H1 (cell line): ENCODE results near the gene STARD9. TPM values are rescaled to one million over a fixed set of nuclear protein-coding genes. Genes with fewer than 3 reads are reported as not detected.

Experiments
- CREB1 ChIP-seq: IDR thresholded peaks from 2 replicates; pipeline ENCODE4 v1.6.1; 2012; ENCODE audit warnings: inconsistent platforms
- HDAC6 ChIP-seq: IDR thresholded peaks from one replicate; pipeline ENCODE4 v1.7.1; 2012; ENCODE audit warnings: low read depth, mild to moderate bottlenecking, inconsistent platforms, low read length, moderate library complexity
- JUN ChIP-seq: IDR thresholded peaks from 2 replicates; pipeline ENCODE4 v1.6.1; 2011; ENCODE audit warnings: low read depth, mild to moderate bottlenecking, improper control_type of control experiment, low read length
- KDM1A ChIP-seq: fragments of 200-600, 300-600 bp; sonication (generic); IDR thresholded peaks from 2 replicates; pipeline ENCODE4 v1.7.1; 2016; ENCODE audit warnings: mild to moderate bottlenecking, low read length, borderline replicate concordance
- RFX5 ChIP-seq: IDR thresholded peaks from 2 replicates; pipeline ENCODE4 v1.6.1; 2011; ENCODE audit warnings: low read depth, low read length, improper control_type of control experiment, borderline replicate concordance
- SP1 ChIP-seq: IDR thresholded peaks from 2 replicates; pipeline ENCODE4 v1.6.1; 2011; ENCODE audit warnings: low read depth, low read length
- TAF1 ChIP-seq: IDR thresholded peaks from 2 replicates; pipeline ENCODE4 v1.6.1; 2011; ENCODE audit warnings: mild to moderate bottlenecking, low read depth, low read length
- TCF12 ChIP-seq: IDR thresholded peaks from 2 replicates; pipeline ENCODE4 v1.6.1; 2011; ENCODE audit warnings: low read depth, mild to moderate bottlenecking, low read length
- polyA plus RNA-seq, 7 experiments: library from polyadenylated mRNA; depleted of rRNA in 3 of 7; stranded (reverse) in 5 of 7; unstranded in 2 of 7; fragments of >200 nt in 5 of 7; fragments of 200-250 nt in 2 of 7; gene quantifications; 1 replicate in 5 of 7; 2 replicates in 1 of 7; 4 replicates in 1 of 7; pipeline versions ENCODE4 v1.2.1 to v1.2.3, GENCODE V29; 2011 to 2013; ENCODE audit warnings: missing spikeins in 2 of 7, mixed read lengths in 2 of 7
- total RNA-seq: library from RNA; stranded (reverse); fragmentation: NEBNext Ultra II Directional; extraction: Animal tissue kit (Norgen Biotek cat#: 25700); gene quantifications from 2 replicates; pipeline ENCODE4 v1.2.1, GENCODE V29; 2021
- TF ChIP-seq, protein P1 (sequence below): IDR thresholded peaks from 2 replicates; pipeline ENCODE4 v1.6.1; 2011; ENCODE audit warnings: low read length, improper control_type of control experiment

STARD9 gene
- total and polyA plus RNA-seq, 2 of the 8 experiments (the other 6 are each of a cell fraction or from before 2014, with no cell fraction given), result 2.8 to 7.0 TPM

DNA sequence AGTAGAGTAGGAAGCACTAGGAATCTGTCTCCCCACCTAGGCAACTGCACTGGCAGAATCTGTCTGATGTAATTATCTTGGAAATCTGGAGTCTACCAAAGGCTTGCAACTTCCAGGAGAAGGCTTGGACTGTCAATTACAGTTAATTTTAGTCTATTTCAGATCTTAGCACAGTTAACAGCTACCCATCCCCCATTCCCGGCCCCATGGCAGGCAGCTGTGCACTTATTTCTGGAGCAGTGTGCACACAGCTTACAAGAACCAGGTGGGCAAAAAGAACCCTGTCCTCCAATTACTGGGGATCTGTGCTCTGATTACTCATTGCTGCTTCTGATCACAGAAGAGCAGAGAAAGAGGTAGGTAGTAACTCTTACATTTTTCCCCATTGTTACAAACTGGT, 173.9 kb downstream of the STARD9 start (continued):
- TF ChIP-seq, protein P1, sequence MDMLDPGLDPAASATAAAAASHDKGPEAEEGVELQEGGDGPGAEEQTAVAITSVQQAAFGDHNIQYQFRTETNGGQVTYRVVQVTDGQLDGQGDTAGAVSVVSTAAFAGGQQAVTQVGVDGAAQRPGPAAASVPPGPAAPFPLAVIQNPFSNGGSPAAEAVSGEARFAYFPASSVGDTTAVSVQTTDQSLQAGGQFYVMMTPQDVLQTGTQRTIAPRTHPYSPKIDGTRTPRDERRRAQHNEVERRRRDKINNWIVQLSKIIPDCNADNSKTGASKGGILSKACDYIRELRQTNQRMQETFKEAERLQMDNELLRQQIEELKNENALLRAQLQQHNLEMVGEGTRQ, result no peak
- no peak for TF ChIP-seq HDAC6
- no peak for TF ChIP-seq SP1
- no peak for TF ChIP-seq RFX5
- TF ChIP-seq JUN, result no peak
- TF ChIP-seq CREB1, result no peak
- no peak for TF ChIP-seq TAF1
- no peak for TF ChIP-seq TCF12
- TF ChIP-seq KDM1A, result no peak
